Caco-2 (cell line): ENCODE measurements around the gene RAB3GAP2. TPM values are rescaled to one million over a fixed set of nuclear protein-coding genes. Genes with fewer than 3 reads are reported as not detected.
"Not testable (repeated sequence)": the region's sequence is repeated elsewhere in the genome, so short reads cannot be mapped to it uniquely, and the experiment has no call there.

ENCODE experiments used
- BruUV-seq: library from RNA; stranded (reverse); fragments of 400-500 nt; replicated peaks from 2 replicates; lab custom pipeline; 2021; lab: Mats Ljungman, UMichigan
- CTCF ChIA-PET: fragments of 300-600 bp; sonication (Branson Sonifier 250); formaldehyde crosslinking; loops from one replicate; lab custom pipeline; 2022; ENCODE audit warnings: antibody characterized with exemption; lab: Charles Lee
- POLR2A ChIA-PET: fragments of 300-600 bp; sonication (Branson Sonifier 250); formaldehyde crosslinking; loops from one replicate; lab custom pipeline; 2022; ENCODE audit warnings: antibody characterized with exemption; lab: Charles Lee
- DNase-seq, 2 experiments: peaks; one replicate each; pipeline versions ENCODE4 v3.0.0 to v3.0.0-alpha.2; 2020 to 2022
- H3K27me3 ChIP-seq: replicated peaks from 2 replicates; pipeline ENCODE4 v1.6.0; 2011; ENCODE audit warnings: low read length; ENCODE audit not compliant: control insufficient read depth, insufficient read depth
- H3K36me3 ChIP-seq: 2 replicates; pipeline ENCODE4 v1.5.1; 2011; ENCODE audit warnings: low read length; ENCODE audit not compliant: control insufficient read depth, insufficient read depth
- H3K4me1 ChIP-seq: fragments of 250-450 bp; sonication (Bioruptor Pico); 2 replicates; pipeline ENCODE4 v1.5.1; 2020; ENCODE audit warnings: mild to moderate bottlenecking
- H3K4me3 ChIP-seq: 2 replicates; pipeline ENCODE4 v1.5.1; 2011; ENCODE audit warnings: low read depth, mild to moderate bottlenecking, control low read depth, low read length
- H3K9me3 ChIP-seq: fragments of 250-450 bp; sonication (Bioruptor Pico); 2 replicates; pipeline ENCODE4 v1.5.1; 2020; ENCODE audit warnings: mild to moderate bottlenecking, moderate library complexity
- H3K27ac Mint-ChIP-seq: one replicate; pipeline ENCODE4 v1.8.0; 2022; ENCODE audit warnings: mixed read lengths; ENCODE audit not compliant: unreplicated experiment
- H3K27me3 Mint-ChIP-seq: one replicate; pipeline ENCODE4 v1.8.0; 2022; ENCODE audit warnings: mixed read lengths; ENCODE audit not compliant: insufficient read depth, unreplicated experiment
- H3K36me3 Mint-ChIP-seq: one replicate; pipeline ENCODE4 v1.8.0; 2022; ENCODE audit warnings: mild to moderate bottlenecking, mixed read lengths; ENCODE audit not compliant: insufficient read depth, unreplicated experiment
- H3K4me1 Mint-ChIP-seq: one replicate; pipeline ENCODE4 v1.8.0; 2022; ENCODE audit warnings: low read depth, mixed read lengths; ENCODE audit not compliant: unreplicated experiment
- H3K4me3 Mint-ChIP-seq: one replicate; pipeline ENCODE4 v1.8.0; 2022; ENCODE audit warnings: mild to moderate bottlenecking, moderate library complexity, mixed read lengths; ENCODE audit not compliant: unreplicated experiment
- H3K9me3 Mint-ChIP-seq: one replicate; pipeline ENCODE4 v1.8.0; 2022; ENCODE audit warnings: mixed read lengths; ENCODE audit not compliant: unreplicated experiment
- CTCF ChIP-seq, 2 experiments: fragments of 200-600 bp in 1 of 2; IDR thresholded peaks; 1 replicate in 1 of 2; 2 replicates in 1 of 2; pipeline versions ENCODE4 v1.5.1 to v1.8.0; 2011 to 2022; ENCODE audit warnings: antibody characterized with exemption in 1 of 2, control low read depth in 1 of 2, inconsistent platforms in 1 of 2, low read depth in 1 of 2, low read length in 1 of 2, mild to moderate bottlenecking in 1 of 2, moderate library complexity in 1 of 2; ENCODE audit not compliant: insufficient read depth in 1 of 2, severe bottlenecking in 1 of 2, unreplicated experiment in 1 of 2
- intact Hi-C: fragments of 100-400 bp; cut with micrococcal nuclease; formaldehyde crosslinking; loops from one replicate; pipeline ENCODE4 v1.10.0; 2022; ENCODE audit not compliant: unreplicated experiment
- total RNA-seq: library from RNA; stranded (reverse); gene quantifications from 2 replicates; pipeline ENCODE4 v1.2.3, GENCODE V29; 2022

The RAB3GAP2 gene
- total RNA-seq, 1 experiment from 2014 or later, result 41.1 TPM

DNA sequence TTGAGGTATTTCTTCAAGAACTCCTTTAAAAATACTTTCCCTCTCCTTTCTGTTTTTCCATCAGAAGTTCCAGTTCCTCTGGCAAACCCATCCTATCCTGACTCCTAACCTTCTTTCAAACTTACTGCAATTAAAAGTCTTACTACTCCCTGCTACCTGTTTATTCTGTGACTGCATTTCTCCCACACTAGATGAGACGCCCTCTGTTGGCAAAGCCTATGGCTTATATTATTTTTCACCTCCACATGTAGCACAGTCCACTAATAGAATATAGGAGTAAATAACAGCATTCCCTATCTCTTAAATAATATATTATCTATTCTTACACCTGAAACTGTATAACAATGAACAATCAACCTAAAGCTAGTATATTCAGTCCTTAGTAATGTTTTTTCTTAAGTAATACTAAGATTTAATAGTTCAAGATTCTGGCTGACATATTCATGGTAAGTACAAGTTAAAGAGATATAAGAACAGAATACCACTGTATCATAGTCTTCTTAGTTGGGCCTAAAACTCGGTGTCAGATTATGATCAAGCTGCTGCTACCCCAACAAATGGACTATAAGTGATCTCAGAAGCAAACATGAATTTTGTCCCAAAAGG is 54.8 kb downstream of the RAB3GAP2 start:
- no peaks in the 10 kb centered on the region for H3K4me1 Mint-ChIP-seq
- POLR2A ChIA-PET, result no interaction called here
- intact Hi-C loops, result loop anchor here (1.0 to 10.0 kb wide), 5 partner anchors 40 to 557 kb away; no protein-coding TSS in a partner anchor
- Histone ChIP-seq H3K27me3 (no peaks in the 10 kb centered on the region), H3K4me3 (no peak overlapping the region), H3K4me1 (0 out of 2 replicates have a peak, but pooled peaks cover 3% of the 10 kb centered on the region), H3K9me3 (no peaks in the 10 kb centered on the region), H3K36me3 (no peaks in the 10 kb centered on the region)
- H3K27ac Mint-ChIP-seq, result no peak overlapping the region
- no peaks in the 10 kb centered on the region for H3K36me3 Mint-ChIP-seq
- BruUV-seq, result no TSS peak
- no peak overlapping the region for H3K4me3 Mint-ChIP-seq
- TF ChIP-seq CTCF (IDR thresholded peaks at IDR 0.05; ENCODE audit: insufficient read depth in 1 of 2, low read depth in 1 of 2, low read length in 1 of 2, severe bottlenecking in 1 of 2, unreplicated experiment in 1 of 2), result peak in 1 of 2 experiments; percentile 61
- no peaks in the 10 kb centered on the region for H3K27me3 Mint-ChIP-seq
- DNase-seq, result peak in 1 of 2 experiments; percentile 45
- no peaks in the 10 kb centered on the region for H3K9me3 Mint-ChIP-seq
- CTCF ChIA-PET, result interaction anchor here (1.0 kb wide), 1 partner anchor 28 kb away, joined by 5 read pairs; no protein-coding TSS in a partner anchor

- no peak overlapping the region for H3K27ac Mint-ChIP-seq
These were observed 58.8 kb downstream of the RAB3GAP2 start for GRCh38 chr1:220213382-220213983.

DNA sequence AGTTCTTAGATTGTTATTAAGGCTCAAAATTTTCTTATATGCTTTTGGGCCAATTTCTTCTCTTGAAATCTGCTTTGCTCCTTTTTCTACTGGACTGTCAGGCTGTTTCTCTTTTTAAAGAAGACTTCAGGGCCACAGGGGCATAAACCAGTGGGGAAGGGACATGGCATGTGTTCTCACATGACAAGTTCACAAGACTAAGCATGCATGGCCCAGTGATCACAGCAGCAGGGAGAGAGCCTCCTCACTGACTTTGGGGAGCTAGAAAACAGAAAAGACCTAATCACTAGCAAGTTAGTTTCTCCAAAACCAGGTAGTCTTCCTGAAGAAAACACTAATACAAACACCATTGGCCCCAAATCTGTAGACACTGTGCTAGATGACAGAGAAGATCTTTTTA is 64.8 kb downstream of the RAB3GAP2 start:
- Mint-ChIP-seq H3K27me3 (no peaks in the 10 kb centered on the region), H3K4me1 (no peaks in the 10 kb centered on the region), H3K9me3 (no peaks in the 10 kb centered on the region), H3K4me3 (no peak overlapping the region), H3K27ac (no peak overlapping the region), H3K36me3 (peaks cover 37% of the 10 kb centered on the region)
- ChIA-PET POLR2A (no interaction called here), CTCF (no interaction called here)
- H3K9me3 ChIP-seq, result no peaks in the 10 kb centered on the region
- no peak for DNase-seq
- H3K27me3 ChIP-seq, result no peaks in the 10 kb centered on the region
- intact Hi-C loops, result no loop called here
- no TSS peak for BruUV-seq
- no peaks in the 10 kb centered on the region for H3K4me1 ChIP-seq
- peaks cover 3% of the 10 kb centered on the region; the same call in 1 of the 2 replicates for H3K36me3 ChIP-seq
- no peak overlapping the region for H3K4me3 ChIP-seq
- no peak for TF ChIP-seq CTCF (IDR thresholded peaks at IDR 0.05; ENCODE audit: insufficient read depth in 1 of 2, low read depth in 1 of 2, low read length in 1 of 2, severe bottlenecking in 1 of 2, unreplicated experiment in 1 of 2)

More at GRCh38 chr1:220213382-220213983, 58.8 kb downstream of the RAB3GAP2 start:
- H3K36me3 ChIP-seq, result no peaks in the 10 kb centered on the region
- no TSS peak for BruUV-seq
- Mint-ChIP-seq H3K9me3 (no peaks in the 10 kb centered on the region), H3K4me1 (no peaks in the 10 kb centered on the region), H3K27me3 (no peaks in the 10 kb centered on the region), H3K4me3 (no peak overlapping the region), H3K36me3 (peaks cover 17% of the 10 kb centered on the region)
- intact Hi-C loops, result loop anchor here (10.0 kb wide), 1 partner anchor 561 kb away; no protein-coding TSS in a partner anchor
- no peak for DNase-seq
- H3K4me3 ChIP-seq, result no peak overlapping the region
- H3K27me3 ChIP-seq, result no peaks in the 10 kb centered on the region
- 0 out of 2 replicates have a peak, but pooled peaks cover 3% of the 10 kb centered on the region for H3K4me1 ChIP-seq
- H3K9me3 ChIP-seq, result no peaks in the 10 kb centered on the region
- CTCF ChIA-PET, result no interaction called here
- no peak for TF ChIP-seq CTCF (IDR thresholded peaks at IDR 0.05; ENCODE audit: insufficient read depth in 1 of 2, low read depth in 1 of 2, low read length in 1 of 2, severe bottlenecking in 1 of 2, unreplicated experiment in 1 of 2)
- POLR2A ChIA-PET, result no interaction called here

DNA sequence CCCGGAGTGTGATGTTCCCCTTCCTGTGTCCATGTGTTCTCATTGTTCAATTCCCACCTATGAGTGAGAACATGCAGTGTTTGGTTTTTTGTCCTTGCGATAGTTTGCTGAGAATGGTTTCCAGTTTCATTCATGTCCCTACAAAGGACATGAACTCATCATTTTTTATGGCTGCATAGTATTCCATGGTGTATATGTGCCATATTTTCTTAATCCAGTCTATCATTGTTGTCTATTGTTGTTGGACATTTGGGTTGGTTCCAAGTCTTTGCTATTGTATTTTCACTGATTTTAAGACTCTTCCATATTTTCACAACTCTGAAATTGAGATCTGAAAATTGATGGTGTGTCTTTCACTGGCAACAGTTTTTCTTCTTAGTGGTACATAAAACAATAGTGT is 67.5 kb downstream of the RAB3GAP2 start:
- H3K4me3 ChIP-seq, DNase-seq, H3K9me3 ChIP-seq, H3K4me3 Mint-ChIP-seq, H3K9me3 Mint-ChIP-seq, H3K4me1 ChIP-seq, BruUV-seq, H3K27ac Mint-ChIP-seq, intact Hi-C loops, H3K27me3 Mint-ChIP-seq, POLR2A ChIA-PET, H3K27me3 ChIP-seq, CTCF ChIA-PET, H3K4me1 Mint-ChIP-seq, H3K36me3 ChIP-seq: not testable (repeated sequence)
- H3K36me3 Mint-ChIP-seq, result peaks cover 28% of the 10 kb centered on the region
